ENCODE data around the gene COL28A1.

The COL28A1 gene

GRCh38 chr7:7510794-7511193 lies 24.9 kb downstream of the COL28A1 start:
- no peak overlapping the region for H3K4me3 ChIP-seq (replicated peaks in 1 of 2; ENCODE audit: low read depth in 2 of 2, low read length in 2 of 2)
- TF ChIP-seq, protein P1, sequence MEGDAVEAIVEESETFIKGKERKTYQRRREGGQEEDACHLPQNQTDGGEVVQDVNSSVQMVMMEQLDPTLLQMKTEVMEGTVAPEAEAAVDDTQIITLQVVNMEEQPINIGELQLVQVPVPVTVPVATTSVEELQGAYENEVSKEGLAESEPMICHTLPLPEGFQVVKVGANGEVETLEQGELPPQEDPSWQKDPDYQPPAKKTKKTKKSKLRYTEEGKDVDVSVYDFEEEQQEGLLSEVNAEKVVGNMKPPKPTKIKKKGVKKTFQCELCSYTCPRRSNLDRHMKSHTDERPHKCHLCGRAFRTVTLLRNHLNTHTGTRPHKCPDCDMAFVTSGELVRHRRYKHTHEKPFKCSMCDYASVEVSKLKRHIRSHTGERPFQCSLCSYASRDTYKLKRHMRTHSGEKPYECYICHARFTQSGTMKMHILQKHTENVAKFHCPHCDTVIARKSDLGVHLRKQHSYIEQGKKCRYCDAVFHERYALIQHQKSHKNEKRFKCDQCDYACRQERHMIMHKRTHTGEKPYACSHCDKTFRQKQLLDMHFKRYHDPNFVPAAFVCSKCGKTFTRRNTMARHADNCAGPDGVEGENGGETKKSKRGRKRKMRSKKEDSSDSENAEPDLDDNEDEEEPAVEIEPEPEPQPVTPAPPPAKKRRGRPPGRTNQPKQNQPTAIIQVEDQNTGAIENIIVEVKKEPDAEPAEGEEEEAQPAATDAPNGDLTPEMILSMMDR (IDR thresholded peaks at IDR 0.05; ENCODE audit: low read depth, low read length) = no peak
- DNase-seq (ENCODE audit: low read depth in 2 of 2) = no peak

DNA sequence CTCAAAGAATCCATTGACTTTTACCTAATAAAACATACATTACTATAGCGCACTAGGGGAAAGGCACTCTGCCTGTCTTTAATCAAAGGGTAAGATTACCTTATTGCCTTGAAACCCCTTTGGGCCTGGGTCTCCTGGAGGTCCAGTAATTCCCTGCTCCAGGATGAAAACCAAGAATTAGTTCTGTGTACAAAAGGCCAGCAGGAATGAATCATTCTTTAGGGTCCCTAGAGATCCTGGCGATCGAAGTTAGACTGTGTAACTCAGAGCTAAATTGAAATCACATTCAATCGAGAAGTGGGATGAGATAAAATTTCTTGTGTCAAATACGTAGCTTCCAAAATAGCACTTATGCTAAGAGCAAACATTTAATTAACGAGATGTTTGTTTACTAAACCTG lies 29.8 kb downstream of the COL28A1 start:
- DNase-seq (ENCODE audit: low read depth in 2 of 2) = peak in 1 of 2 donors; percentile 42
- TF ChIP-seq, protein P1 (IDR thresholded peaks at IDR 0.05; ENCODE audit: low read depth, low read length) = no peak
- no peak overlapping the region for H3K4me3 ChIP-seq (replicated peaks in 1 of 2; ENCODE audit: low read depth in 2 of 2, low read length in 2 of 2)

DNA sequence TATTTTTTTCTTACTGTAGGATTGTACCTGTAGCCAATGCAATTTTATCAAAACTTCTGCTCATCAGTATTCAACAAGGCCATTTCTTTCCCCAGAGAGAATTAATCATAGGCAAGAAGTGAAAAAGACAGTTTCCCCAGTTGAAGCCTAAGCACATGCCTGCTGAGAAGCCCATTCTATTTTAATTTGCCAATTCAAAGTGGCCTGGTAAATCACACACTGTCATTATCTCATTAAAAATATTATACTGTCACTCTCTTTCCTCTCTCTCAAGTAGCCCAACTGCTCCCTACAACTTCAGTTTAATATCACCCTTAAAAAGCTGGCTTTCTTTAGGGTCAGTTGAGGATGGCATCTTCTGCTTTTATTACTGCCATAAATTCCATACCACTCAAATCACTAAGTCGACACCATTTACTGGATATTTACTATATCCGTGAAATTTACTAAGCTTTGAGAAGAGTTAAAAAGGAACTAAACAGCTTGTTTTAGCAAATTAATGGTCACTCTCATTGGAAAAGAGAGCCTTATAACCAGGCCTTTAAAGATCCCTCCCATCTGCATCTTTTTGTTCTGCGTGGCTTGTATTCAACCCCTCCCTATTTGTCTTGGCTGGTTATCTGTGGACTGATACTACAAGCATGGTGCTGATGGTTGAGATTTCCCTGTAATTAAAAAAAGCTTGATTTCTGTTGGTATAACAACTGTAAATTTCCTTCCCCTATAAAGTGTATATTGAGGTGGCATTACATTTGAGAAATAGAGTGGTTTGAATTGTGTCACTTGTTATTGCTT lies 30.6 kb downstream of the COL28A1 start:
- DNase-seq (ENCODE audit: low read depth in 2 of 2) = no peak
- TF ChIP-seq, protein P1 (IDR thresholded peaks at IDR 0.05; ENCODE audit: low read depth, low read length) = no peak
- no peak overlapping the region for H3K4me3 ChIP-seq (replicated peaks in 1 of 2; ENCODE audit: low read depth in 2 of 2, low read length in 2 of 2)

GRCh38 chr7:7499892-7500291 lies 35.8 kb downstream of the COL28A1 start:
- TF ChIP-seq, protein P1 (IDR thresholded peaks at IDR 0.05; ENCODE audit: low read depth, low read length) = no peak
- H3K4me3 ChIP-seq (replicated peaks in 1 of 2; ENCODE audit: low read depth in 2 of 2, low read length in 2 of 2) = no peak overlapping the region
- no peak for DNase-seq (ENCODE audit: low read depth in 2 of 2)

DNA sequence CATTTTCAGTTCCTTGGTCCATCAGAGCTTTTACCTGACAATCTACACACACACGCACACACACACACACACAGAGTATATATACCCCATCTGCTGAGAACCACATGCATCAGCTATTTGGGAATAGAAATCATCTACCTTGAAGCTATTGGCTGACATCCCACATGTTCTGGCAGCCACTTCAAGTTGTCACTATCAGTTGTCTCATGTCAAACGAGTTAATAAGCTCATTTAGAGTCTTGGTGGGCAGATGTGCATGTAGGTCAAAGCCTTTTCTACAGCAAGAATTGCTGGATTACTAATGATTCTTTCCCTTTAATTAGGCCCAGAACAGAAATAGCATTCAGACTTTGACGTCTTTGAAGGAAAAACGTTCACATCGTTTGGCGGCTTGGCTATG lies 36.8 kb downstream of the COL28A1 start:
- TF ChIP-seq, protein P1 (IDR thresholded peaks at IDR 0.05; ENCODE audit: low read depth, low read length) = no peak
- no peak overlapping the region for H3K4me3 ChIP-seq (replicated peaks in 1 of 2; ENCODE audit: low read depth in 2 of 2, low read length in 2 of 2)
- DNase-seq (ENCODE audit: low read depth in 2 of 2) = no peak

DNA sequence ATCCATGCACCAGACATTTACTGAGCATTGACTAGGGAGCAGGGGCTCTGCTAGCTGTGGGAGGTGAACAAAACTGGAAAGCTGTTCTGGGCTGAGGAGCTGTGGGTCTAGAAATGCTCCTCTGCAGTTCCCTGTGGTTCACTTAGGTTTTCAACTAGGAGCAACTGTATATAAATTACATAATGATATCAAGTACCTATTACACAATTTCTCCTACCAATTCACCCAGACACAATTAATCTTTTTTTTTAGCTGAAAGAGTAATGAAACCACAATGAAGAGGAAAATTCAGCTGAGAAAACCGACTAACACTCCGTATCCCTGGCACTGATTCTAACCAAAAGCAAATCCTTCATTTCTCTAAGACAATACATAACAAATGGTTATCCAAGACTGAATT lies 39.4 kb downstream of the COL28A1 start:
- no peak overlapping the region for H3K4me3 ChIP-seq (replicated peaks in 1 of 2; ENCODE audit: low read depth in 2 of 2, low read length in 2 of 2)
- TF ChIP-seq, protein P1 (IDR thresholded peaks at IDR 0.05; ENCODE audit: low read depth, low read length) = no peak
- no peak for DNase-seq (ENCODE audit: low read depth in 2 of 2)

DNA sequence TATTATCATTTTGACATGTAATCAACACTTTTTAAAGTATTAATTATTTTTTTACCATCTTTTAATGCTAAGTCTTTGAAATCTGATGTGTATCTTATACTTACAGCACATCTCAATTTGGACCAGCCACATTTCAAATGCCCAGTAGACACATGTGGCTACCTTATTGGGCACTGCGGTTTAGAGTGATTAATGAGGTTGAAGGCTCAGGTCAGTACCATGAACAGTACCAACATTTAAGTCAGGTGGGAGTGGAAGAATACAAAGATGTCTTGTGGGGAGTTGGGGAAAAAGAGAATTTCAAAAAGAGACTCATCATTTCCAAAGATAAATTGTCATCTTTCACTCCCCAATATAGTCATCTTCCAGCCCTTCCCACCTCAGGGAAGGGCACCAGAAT lies 40.5 kb downstream of the COL28A1 start:
- TF ChIP-seq, protein P1 (IDR thresholded peaks at IDR 0.05; ENCODE audit: low read depth, low read length) = no peak
- DNase-seq (ENCODE audit: low read depth in 2 of 2) = no peak
- H3K4me3 ChIP-seq (replicated peaks in 1 of 2; ENCODE audit: low read depth in 2 of 2, low read length in 2 of 2) = no peak overlapping the region
